ENCODE results near the gene CNOT11.

- TF ChIP-seq ZC3H10 (CRISPR knock-in tag; IDR thresholded peaks at IDR 0.05) (no peak), OSR1 (CRISPR knock-in tag; IDR thresholded peaks at IDR 0.05) (no peak), TOX (CRISPR knock-in tag; IDR thresholded peaks at IDR 0.05; ENCODE audit: borderline replicate concordance) (no peak), PATZ1 (CRISPR knock-in tag; IDR thresholded peaks at IDR 0.05; ENCODE audit: borderline replicate concordance) (no peak), ZFP3 (CRISPR knock-in tag; IDR thresholded peaks at IDR 0.05) (no peak), ZFP30 (CRISPR knock-in tag; IDR thresholded peaks at IDR 0.05) (no peak), ZNF70 (CRISPR knock-in tag; IDR thresholded peaks at IDR 0.05) (no peak), ARNTL (CRISPR knock-in tag; IDR thresholded peaks at IDR 0.05; ENCODE audit: borderline replicate concordance, low read depth) (no peak), GLIS3 (CRISPR knock-in tag; IDR thresholded peaks at IDR 0.05) (no peak), BACH2 (CRISPR knock-in tag; IDR thresholded peaks at IDR 0.05; ENCODE audit: borderline replicate concordance) (no peak), CSRNP3 (CRISPR knock-in tag; IDR thresholded peaks at IDR 0.05) (no peak)
These were observed 46.9 kb upstream of the CNOT11 start for GRCh38 chr2:101205521-101206479.
